NCI-H526 treated with DMSO at 0.1 percent for 48 hours (cell line): ENCODE results near the gene IGFLR1.

Experiments
- DNase-seq: peaks from one replicate; lab custom pipeline; 2025; lab: John Stamatoyannopoulos, UW

The IGFLR1 gene

DNA sequence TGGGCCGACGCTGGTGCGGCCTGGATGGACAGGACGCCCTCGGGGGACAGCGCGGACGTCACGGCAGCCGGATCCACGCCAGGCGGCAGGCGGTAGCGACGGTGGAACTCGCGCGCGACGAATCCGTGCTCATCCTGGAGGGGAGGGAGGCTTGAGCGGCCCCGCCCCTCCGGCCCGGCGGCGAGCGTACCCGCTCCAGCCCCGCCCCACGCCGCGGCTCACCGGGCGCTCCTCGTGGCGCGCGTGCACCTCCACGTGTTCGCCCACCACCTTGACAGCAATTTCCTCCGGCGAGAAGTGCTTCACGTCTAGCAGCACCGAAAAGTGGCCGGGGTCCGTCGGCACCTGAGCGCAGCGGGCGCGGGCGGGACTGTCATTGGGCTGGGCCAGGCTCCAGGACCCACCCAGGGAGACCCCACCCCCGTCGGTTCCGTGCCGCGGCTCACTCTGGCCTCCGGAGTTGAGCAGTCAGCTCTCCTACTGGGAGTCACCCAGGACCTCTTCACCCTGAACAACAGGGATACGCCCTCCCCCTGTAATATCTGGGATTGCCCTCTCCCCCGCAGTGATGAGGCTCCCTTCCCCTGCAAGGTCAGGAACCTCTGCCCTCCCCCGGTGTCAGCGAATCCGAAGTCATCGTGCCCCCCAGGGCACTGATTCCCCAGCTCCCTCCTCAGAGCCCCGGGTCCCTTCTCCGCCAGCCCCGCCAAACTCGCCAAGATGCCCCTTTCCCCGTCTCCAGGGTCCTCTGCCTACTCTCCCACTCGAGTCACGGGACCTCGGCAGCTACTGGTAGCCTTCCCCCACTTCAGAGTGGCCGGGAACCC, 13.5 kb upstream of the IGFLR1 start:
- DNase-seq = no peak

DNA sequence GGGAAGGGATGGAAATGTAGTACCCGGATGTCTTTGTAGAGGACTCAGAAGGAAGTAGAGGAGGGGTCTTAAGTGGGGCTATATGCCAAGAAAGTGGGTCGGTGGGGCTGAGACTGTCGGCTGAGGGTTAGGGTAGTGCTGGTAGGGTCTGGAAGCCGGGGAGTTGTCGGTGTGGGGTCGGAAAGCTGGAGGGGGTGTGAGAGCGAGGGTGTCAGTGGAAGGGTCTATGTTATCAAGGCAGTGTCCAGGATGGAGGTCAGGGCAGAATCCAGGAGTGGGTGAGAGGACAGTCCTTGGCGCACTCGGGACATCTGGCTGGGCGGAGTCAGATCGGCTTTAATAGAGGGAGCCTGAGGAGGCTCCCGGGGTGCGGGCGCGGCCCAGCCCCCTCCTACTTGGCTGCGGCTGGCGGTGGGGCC, 12.9 kb upstream of the IGFLR1 start:
- DNase-seq = no peak

DNA sequence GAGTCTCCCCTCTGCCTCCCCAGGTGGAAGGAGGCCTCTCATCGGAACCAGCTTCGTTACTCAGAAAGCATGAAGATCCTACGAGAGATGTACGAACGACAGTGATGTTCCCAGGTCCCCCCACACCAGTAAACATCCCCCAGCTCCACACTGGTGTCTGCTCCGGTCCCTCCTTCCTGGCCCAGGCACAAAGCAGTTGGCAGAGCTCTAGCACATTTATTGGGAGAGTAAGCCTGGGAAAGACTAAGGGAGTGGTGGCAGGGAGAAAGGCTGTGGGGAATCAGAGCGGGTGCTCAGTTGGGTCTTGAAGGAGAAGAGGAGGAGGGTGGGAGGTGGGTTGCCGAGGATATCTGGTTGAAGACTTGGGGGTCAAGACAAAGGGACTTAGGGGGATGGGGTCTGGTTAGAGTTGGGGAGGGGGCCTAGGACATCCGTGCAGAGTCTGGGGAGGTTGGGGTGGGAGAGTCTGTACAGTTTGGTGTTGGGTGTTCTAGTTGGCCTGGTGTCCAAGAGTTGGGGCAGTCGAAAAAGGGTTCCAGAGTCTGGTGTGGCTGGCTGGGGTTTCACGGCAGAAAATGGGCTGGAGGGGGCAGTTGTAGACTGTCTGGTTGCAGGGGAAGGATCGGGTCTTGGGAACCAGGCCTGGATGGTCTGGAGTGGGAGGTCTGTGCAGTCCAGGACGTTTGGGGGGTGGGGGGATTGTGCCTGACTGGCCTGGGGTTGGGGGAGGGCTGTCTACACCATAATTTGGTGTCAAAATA, 12.3 kb upstream of the IGFLR1 start:
- DNase-seq = no peak

DNA sequence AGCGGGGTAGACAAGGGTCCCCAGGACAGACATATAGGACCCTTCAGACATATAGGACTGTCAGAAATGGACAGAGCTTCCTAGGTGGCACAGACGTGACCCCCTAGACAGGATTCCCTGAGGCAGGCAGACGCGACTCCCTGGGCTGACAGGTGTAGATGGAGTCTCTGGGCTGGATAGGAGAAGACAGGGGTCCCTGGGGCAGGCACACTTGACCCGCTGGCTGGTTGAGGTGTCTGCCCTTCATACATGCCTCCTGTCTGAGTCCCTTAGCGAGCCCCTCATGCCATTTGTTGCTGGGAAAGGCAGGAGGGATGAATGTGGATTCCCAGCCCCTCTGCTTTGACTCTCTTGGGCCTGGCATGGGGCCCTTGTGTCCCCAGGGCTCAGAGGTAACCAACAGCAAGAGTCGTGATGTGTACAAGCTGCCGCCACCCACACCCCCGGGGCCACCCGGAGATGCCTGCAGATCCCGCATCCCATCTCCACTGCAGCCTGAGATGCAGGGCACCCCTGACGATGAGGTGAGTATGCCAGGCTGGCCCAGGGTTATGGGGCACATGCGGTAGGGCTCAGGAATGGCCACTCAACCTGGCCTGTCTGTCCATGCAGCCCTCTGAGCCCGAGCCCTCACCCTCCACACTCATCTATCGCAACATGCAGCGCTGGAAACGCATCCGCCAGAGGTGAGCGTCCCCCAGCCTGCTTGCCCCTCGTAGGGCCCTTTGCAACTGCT, 11.6 kb upstream of the IGFLR1 start:
- DNase-seq = no peak

DNA sequence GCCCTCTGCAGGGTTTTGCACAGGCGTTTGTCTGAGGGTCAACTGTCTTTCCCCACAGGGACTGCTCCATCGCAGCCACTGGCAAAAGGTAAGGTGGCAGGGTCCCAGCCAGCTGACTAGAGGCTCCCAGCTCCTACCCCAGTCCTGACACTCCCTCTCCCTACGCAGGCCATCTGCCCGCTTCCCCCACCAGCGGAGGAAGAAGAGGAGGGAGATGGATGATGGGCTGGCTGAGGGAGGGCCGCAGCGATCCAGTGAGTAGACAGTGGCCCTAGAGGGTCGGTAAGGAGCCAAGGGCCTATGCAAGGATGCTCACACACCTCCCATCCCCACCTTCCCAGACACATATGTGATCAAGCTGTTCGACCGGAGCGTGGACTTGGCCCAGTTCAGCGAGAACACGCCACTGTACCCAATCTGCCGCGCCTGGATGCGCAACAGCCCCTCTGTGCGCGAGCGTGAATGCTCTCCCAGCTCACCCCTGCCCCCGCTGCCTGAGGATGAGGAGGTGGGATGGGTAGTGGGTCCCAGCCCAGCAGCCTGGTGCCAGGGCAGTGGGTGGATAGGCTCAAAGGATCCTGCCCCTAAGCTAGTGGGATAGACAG, 10.6 kb upstream of the IGFLR1 start:
- DNase-seq = no peak

DNA sequence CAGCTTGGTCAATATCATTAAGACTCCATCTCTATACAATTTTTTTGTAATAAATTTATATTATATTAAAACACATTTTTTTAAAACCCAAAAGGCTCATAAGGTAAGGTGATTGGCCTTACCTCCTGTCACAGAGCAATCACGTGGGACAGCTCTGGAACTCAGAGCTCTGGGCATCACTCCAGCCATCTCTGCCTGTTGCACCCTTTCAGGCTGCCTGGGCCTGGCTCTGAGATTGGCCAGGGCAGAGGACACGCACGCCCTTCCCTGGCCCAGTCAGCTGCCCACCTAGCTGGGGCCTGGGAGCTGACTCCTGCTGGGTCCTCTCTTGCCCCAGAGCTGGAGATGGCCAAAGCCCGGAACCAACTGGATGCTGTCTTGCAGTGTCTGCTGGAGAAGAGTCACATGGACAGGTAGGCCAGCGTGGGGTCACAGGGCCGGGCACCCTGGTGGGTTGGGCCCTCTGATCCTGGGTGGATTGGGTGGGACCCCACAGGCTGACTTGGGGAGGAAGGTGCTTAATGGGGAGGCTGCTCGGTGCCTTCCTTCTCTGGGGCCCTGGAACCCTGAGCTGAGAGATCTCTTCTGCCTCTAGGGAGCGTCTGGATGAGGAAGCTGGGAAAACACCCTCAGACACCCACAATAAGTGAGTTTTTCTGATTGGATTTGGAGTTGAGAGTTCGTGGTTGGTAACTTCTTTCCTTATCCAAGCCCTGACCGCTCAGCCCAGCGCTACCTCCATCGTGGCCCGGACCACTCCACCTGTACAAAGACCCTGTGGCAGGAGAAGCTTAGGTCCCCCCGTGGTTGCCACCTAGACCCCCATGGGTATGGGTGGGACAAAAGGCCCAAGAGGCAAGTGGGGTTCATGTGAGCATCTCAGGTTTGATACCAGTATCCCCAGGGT, 9.8 kb upstream of the IGFLR1 start:
- DNase-seq = no peak

DNA sequence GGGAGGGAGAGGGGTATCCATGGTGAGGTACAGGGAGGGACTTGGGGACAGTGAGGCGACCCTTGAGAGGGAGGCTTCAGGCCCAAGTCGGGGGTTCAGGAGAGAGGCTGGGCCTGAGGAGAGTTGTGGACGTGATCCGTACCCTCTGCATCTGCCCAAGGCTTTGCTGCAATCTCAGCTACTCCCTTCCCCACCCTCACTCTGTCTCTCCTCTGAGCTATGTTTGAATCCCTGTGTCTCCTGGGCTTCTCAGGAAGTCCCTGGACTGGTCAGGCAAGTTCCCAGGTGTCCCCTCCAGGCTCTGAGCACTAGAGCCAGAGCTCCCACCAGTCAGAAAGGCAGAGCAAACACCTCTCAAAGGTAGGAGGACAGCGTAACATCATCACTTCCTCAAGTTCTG, 7.9 kb upstream of the IGFLR1 start:
- no peak for DNase-seq

DNA sequence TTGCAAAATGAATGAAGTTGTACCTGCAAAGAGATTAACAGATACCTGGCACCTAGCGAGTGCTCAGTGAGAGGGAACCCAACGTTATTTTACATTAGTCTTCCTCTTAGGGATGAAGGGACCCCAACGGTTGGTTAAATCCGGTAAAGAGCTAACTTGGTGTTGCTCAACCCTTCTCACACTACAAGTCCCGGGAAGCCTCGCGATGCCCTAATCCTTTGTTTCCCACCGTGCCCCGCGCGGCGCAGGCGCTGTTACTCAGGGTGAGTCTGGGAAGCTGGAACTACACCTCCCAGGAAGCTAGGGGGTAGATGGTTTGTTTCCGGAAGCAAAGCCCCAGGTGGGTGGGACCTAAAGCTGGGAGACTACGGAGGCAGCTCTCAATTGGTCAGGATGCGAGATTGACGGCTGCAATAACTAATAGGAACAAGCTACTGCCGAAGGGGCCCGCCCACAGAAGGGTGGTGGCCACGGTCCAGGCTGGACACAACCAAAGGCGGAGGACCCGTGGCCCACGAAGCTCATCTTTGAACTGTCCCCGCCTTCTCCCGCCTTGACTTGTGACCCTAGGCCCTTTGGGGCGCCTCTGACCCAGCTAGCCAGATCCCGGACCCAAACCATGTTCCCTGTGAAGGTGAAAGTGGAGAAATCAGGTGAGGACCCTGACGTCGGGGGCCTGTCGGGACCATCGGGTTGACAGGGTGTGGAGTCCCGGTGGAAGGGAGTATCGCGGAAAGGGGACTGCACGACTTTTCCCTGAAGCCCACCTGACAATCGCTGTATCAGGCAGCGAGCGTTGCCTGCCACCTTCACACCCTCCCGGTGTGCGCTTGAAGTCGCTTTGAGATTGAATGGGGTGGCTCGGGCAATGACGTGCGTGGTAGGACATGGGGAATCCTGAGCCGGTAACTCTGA, 6.1 kb upstream of the IGFLR1 start, which contains the start of gene LIN37:
TSS of gene LIN37 (plus strand) at position 471 of the 915 bp plus-strand sequence. CDS start at position 620, 149 bp downstream.
- peak; percentile 99 for DNase-seq

DNA sequence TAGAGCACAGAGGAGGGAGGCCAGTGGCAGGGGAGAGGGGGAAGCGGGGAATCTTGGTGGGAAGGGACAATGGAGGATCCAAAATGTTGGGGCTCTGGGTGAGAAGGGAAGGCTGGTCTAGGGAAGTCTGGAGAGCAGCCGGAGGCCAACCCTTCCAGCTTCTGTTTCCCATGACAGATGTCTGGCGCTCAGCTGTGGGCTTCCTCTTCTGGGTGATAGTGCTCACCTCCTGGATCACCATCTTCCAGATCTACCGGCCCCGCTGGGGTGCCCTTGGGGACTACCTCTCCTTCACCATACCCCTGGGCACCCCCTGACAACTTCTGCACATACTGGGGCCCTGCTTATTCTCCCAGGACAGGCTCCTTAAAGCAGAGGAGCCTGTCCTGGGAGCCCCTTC, 4.3 kb upstream of the IGFLR1 start:
- DNase-seq = no peak

DNA sequence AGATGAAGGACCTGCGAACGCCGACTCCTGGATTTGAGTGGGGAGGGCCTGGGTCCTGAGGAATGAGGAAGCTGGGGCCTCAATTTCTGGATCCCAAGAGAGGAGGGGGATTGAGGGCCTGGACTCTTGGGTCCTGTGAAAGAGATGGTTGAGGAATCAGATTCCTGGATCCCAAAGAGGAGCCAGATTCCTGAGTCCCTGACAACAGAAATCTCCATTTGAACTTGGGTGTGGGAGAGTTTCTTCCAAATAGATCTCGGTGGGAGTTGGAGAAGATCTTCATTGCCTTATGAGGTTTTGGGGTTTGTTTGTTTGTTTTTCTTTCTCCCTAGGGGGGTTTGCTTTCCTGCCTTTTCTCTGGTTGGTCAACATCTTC, 3.8 kb upstream of the IGFLR1 start:
- no peak for DNase-seq

DNA sequence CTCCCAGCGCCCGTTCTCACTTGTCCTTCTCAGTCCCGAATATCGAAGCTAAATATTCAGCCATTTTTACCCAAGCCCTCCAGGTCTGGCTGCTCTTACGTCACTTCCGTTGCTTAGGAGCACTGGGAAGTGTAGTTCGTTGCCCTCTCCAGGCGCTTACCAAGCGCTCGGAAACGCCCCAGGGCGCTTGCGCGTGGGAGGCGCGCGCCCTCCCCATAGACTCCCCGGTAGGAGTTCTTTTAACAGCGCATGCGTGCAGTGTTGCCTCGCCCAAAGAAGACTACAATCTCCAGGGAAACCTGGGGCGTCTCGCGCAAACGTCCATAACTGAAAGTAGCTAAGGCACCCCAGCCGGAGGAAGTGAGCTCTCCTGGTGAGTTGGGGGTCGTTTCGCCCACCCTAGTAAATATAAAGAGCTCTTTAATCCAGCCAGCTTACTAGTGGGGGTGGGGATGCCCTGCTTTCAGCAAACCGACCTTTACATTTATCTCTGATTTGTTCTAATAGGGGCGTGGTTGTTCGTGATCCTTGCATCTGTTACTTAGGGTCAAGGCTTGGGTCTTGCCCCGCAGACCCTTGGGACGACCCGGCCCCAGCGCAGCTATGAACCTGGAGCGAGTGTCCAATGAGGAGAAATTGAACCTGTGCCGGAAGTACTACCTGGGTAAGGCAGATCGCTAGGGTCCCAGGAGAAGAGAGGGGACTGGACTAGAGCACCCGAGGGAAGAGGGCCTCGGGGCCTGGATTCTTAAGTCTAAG, 3.3 kb upstream of the IGFLR1 start, which contains the start of the genes PSENEN and U2AF1L4:
TSS of gene PSENEN (plus strand) at position 324 of the 759 bp plus-strand sequence. CDS start at position 604, 280 bp downstream.
TSS of gene U2AF1L4 (minus strand) at position 91 of the 759 bp plus-strand sequence. CDS start at position 64, 27 bp downstream.
- peak; percentile 99 for DNase-seq

DNA sequence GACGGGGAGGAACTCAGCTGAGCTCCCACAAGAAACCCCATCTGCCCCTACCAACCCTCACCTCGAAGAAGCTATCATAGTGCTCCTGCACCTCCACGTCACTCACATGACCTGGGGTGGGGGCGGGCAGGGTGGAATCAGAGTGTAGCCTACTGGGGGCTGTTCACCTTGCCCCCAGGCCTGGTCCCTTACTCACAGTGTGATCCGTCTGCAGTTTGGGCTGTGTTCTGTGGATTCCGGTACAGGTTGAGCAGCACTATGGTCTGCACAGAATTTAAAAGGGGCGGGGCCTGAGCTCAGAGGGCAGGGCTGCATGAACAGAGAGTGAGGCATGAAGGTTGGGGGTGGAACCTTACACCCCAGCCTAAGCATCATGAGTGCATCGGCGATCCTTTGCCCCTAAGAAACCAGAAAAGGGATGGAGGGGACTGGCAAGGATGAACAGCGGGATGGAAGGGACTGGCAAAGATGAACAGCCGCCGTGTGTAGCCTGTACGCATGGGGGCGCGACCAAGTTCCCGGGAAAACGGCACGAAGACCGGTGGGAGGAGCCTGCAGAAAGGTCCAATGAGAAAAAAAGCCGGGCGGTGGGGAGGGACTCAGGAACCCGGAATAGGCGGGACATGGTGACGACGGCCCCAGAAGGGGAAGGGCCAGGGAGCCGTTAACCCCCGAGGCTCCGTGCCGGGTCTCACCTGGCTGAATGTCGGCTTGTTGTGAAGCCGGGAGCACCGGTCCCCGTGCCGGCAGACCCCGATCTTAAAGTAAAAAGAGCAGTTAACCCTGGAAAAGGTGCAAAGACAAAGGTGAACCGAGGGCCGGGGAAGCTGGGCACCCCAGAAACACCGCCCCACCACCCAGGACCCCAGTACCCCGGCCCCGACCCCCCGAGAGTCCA, 2.4 kb upstream of the IGFLR1 start:
- peak; percentile 98 for DNase-seq

DNA sequence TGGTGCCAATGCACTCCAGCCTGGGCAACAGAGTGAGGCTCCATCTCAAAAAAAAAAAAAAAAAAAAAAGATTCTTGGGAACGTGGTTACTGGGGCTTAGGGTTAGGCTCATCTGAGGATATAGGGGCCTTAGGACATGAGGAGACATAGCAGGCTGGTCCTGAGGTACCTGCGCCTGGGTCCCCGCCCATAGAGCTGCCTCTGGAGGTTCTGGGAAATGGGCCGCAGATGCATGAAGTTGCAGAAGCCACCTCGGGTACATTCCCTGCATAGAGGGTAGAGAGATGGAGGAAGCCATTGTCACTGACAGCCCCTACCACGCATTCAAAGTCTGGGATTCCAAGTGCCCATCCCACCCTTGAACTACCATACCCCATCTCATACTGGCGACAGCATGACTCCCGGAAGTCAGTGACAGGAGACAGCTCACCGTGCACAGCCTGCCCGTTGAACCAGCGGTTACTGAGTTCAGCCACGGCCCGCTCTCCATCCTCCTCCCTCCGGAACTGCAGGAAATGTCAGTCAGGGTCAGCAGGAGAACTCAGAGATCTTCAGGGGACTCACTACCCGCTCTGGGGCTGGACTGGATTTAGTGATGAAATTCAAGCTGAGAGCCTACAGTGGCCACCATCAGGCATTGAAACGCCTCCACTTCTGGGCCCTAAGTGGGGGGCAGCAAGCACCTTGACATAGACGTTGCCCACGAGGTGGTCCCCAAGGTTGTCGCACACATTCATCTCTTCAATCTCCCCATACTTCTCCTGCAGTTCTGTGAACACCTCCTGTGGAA, 1.6 kb upstream of the IGFLR1 start:
- no peak for DNase-seq

DNA sequence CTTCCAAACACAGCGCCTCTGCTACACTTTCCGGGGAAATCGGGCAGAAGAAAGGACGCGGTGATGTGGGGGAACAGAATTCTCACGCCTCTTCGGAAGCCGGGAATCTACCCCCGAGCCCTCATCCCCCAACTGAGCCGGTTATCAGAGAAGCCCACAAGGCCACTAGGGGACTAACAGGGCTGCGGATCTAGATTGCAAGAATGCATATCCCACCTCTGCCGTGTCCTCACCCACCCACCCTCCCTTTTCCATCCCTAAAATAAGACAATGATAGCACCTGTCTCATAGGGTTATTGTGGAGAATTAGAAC, 1.1 kb downstream of the IGFLR1 start:
- no peak for DNase-seq

DNA sequence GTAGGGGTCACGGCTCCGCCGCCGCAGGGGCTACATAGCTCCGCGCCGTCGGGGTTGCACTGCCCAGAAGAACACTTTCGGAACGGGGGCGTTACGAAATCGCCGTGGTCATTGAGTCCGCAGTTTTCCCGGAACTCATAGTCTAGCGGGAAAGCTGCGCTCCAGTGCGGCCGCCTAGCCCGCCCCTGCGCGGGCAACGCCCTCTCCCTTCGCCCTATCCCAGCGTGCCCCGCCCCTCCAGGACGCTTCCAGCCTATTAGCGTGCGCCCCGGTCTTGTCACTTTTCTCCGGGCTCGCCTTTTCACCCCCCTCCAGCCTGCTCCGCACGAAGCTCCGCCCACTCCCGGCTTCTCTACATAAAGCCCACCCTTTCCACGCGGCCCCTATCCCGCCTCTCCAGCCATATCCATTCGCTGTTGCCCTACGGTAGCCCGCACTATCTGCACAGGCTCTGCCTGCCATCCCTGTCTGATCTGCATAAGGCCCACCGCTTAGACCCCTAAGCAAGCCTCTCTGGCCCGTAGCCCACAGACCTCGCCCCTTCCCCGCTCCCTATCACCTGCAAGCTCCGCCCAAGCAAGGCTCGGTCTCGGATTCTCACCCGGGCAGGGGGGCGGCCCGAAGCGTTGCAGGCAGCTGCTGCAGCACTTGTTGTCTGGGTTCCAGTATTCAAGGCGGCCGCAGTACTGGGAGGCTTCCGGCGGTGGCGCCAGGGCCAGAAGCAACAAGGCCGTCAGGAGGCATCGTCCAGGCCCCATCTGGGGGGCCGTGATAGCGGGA, 1.6 kb downstream of the IGFLR1 start:
- DNase-seq = peak; percentile 99

DNA sequence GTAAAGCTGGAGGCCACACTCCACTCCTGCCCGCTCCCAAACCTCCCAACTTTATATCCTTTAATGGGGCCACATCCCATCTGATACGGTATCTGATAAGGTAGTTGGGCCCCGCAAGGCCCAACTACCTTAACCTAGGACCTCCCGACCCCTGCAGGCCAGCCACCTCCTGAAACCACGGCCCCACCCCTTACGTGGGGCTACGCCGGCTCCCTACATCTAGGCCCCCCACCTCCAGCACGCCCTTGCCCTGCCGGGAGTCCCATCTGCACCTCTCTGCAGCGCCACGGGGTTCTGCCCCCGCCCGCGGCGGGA, 2.2 kb downstream of the IGFLR1 start:
- no peak for DNase-seq
